ENCODE results near the gene ATG9B.

ATG9B gene

GRCh38 chr7:151064993-151065392 is 40.7 kb upstream of the ATG9B start:
- Histone ChIP-seq H3K9ac (no peak overlapping the region), H3K4me1 (ENCODE audit: low read depth, poor library complexity, severe bottlenecking) (peaks cover 7% of the 10 kb centered on the region), H2AFZ (ENCODE audit: low read depth) (no peak overlapping the region), H3K79me2 (ENCODE audit: insufficient read depth, low read depth) (peaks cover 20% of the 10 kb centered on the region; the same call in 1 of the 2 replicates), H4K20me1 (ENCODE audit: insufficient read depth) (no peaks in the 10 kb centered on the region), H3K4me2 (no peak overlapping the region), H3K27me3 (ENCODE audit: insufficient read depth, low read depth) (no peaks in the 10 kb centered on the region), H3K36me3 (ENCODE audit: insufficient read depth) (peaks cover 2% of the 10 kb centered on the region; the same call in 1 of the 2 replicates), H3K4me3 (IDR thresholded peaks at IDR 0.05; ENCODE audit: insufficient read depth, low read depth, low read length) (no peak overlapping the region), H3K27ac (no peak overlapping the region)
- TF ChIP-seq, protein P1, sequence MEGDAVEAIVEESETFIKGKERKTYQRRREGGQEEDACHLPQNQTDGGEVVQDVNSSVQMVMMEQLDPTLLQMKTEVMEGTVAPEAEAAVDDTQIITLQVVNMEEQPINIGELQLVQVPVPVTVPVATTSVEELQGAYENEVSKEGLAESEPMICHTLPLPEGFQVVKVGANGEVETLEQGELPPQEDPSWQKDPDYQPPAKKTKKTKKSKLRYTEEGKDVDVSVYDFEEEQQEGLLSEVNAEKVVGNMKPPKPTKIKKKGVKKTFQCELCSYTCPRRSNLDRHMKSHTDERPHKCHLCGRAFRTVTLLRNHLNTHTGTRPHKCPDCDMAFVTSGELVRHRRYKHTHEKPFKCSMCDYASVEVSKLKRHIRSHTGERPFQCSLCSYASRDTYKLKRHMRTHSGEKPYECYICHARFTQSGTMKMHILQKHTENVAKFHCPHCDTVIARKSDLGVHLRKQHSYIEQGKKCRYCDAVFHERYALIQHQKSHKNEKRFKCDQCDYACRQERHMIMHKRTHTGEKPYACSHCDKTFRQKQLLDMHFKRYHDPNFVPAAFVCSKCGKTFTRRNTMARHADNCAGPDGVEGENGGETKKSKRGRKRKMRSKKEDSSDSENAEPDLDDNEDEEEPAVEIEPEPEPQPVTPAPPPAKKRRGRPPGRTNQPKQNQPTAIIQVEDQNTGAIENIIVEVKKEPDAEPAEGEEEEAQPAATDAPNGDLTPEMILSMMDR (conservative IDR thresholded peaks at IDR 0.05; ENCODE audit: low read depth, low read length): no peak

DNA sequence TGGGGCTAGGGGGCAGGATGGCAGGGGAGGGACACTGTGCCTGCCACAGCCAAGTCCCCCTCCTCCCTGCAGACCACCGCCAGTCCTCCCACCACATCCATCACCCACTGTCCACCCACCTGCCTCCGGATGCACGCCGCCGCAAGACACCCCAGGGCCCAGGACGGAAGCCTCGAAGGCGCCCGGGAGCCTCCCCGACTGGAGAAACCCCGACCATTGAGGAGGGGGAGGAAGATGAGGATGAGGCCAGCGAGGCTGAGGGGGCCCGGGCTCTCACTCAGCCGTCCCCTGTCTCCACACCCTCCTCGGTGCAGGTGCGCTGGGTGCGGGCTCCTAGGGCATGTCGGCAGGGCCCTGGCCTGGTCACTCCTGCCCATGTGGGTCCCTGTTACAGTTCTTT is 40.2 kb upstream of the ATG9B start:
- H3K36me3 ChIP-seq (ENCODE audit: insufficient read depth): no peaks in the 10 kb centered on the region; the same call in 1 of the 2 replicates
- no peak overlapping the region for H3K9ac ChIP-seq
- H3K4me2 ChIP-seq: no peak overlapping the region
- H3K4me1 ChIP-seq (ENCODE audit: low read depth, poor library complexity, severe bottlenecking): peaks cover 7% of the 10 kb centered on the region
- H4K20me1 ChIP-seq (ENCODE audit: insufficient read depth): no peaks in the 10 kb centered on the region
- H3K27ac ChIP-seq: no peak overlapping the region
- TF ChIP-seq, protein P1 (conservative IDR thresholded peaks at IDR 0.05; ENCODE audit: low read depth, low read length): no peak
- peaks cover 22% of the 10 kb centered on the region; the same call in 1 of the 2 replicates for H3K79me2 ChIP-seq (ENCODE audit: insufficient read depth, low read depth)
- H2AFZ ChIP-seq (ENCODE audit: low read depth): no peak overlapping the region
- no peaks in the 10 kb centered on the region for H3K27me3 ChIP-seq (ENCODE audit: insufficient read depth, low read depth)
- H3K4me3 ChIP-seq (IDR thresholded peaks at IDR 0.05; ENCODE audit: insufficient read depth, low read depth, low read length): no peak overlapping the region

GRCh38 chr7:151063212-151063561 is 38.9 kb upstream of the ATG9B start:
- H3K36me3 ChIP-seq (ENCODE audit: insufficient read depth): no peaks in the 10 kb centered on the region; the same call in 1 of the 2 replicates
- no peak overlapping the region for H3K9ac ChIP-seq
- H3K79me2 ChIP-seq (ENCODE audit: insufficient read depth, low read depth): peaks cover 22% of the 10 kb centered on the region; the same call in 1 of the 2 replicates
- peaks cover 11% of the 10 kb centered on the region for H3K4me1 ChIP-seq (ENCODE audit: low read depth, poor library complexity, severe bottlenecking)
- H3K4me2 ChIP-seq: no peak overlapping the region
- H2AFZ ChIP-seq (ENCODE audit: low read depth): no peak overlapping the region
- no peaks in the 10 kb centered on the region for H3K27me3 ChIP-seq (ENCODE audit: insufficient read depth, low read depth)
- no peaks in the 10 kb centered on the region for H4K20me1 ChIP-seq (ENCODE audit: insufficient read depth)
- H3K4me3 ChIP-seq (IDR thresholded peaks at IDR 0.05; ENCODE audit: insufficient read depth, low read depth, low read length): no peak overlapping the region
- TF ChIP-seq, protein P1 (conservative IDR thresholded peaks at IDR 0.05; ENCODE audit: low read depth, low read length): no peak
- no peak overlapping the region for H3K27ac ChIP-seq

GRCh38 chr7:151062399-151063211 is 38.3 kb upstream of the ATG9B start:
- Histone ChIP-seq H3K4me1 (ENCODE audit: low read depth, poor library complexity, severe bottlenecking) (peaks cover 11% of the 10 kb centered on the region), H3K27me3 (ENCODE audit: insufficient read depth, low read depth) (no peaks in the 10 kb centered on the region), H3K9ac (no peak overlapping the region), H2AFZ (ENCODE audit: low read depth) (no peak overlapping the region), H3K36me3 (ENCODE audit: insufficient read depth) (no peaks in the 10 kb centered on the region; the same call in 1 of the 2 replicates), H3K4me3 (IDR thresholded peaks at IDR 0.05; ENCODE audit: insufficient read depth, low read depth, low read length) (no peak overlapping the region), H3K79me2 (ENCODE audit: insufficient read depth, low read depth) (peaks cover 22% of the 10 kb centered on the region; the same call in 1 of the 2 replicates), H3K4me2 (no peak overlapping the region), H4K20me1 (ENCODE audit: insufficient read depth) (no peaks in the 10 kb centered on the region), H3K27ac (no peak overlapping the region)
- TF ChIP-seq, protein P1 (conservative IDR thresholded peaks at IDR 0.05; ENCODE audit: low read depth, low read length): no peak

Measured in KMS-11 (cell line).